ENCODE results near the gene SDS.
"Not testable (repeated sequence)": the region's sequence is repeated elsewhere in the genome, so short reads cannot be mapped to it uniquely, and the experiment has no call there.

The SDS gene

GRCh38 chr12:113354192-113354591 lies 49.5 kb downstream of the SDS start:
- DNase-seq (ENCODE audit: insufficient read length, low spot score); FAIRE-seq: not testable (repeated sequence)

DNA sequence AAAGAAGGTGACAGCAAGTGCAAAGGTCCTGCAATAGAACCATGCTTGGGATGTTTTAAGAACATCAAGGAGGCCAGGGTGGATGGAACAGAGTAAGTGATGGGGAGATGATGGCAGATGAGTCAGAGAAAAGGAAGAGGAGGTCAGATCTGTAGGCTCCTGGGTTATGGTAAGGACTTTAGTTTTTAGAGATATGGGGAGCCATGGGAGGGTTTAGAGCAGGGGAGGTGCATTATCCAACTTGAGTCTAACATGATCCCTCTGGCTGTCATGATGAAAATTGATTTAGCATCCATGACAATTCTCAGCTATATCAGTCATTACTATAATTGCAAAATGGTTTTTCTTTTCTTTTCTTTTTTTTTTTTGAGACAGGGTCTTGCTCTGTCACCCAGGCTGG lies 52.6 kb downstream of the SDS start:
- FAIRE-seq (no peak), DNase-seq (ENCODE audit: insufficient read length, low spot score) (no peak)

- FAIRE-seq (no peak), DNase-seq (ENCODE audit: insufficient read length, low spot score) (no peak)
These were observed 54.7 kb downstream of the SDS start for GRCh38 chr12:113348849-113349536.

DNA sequence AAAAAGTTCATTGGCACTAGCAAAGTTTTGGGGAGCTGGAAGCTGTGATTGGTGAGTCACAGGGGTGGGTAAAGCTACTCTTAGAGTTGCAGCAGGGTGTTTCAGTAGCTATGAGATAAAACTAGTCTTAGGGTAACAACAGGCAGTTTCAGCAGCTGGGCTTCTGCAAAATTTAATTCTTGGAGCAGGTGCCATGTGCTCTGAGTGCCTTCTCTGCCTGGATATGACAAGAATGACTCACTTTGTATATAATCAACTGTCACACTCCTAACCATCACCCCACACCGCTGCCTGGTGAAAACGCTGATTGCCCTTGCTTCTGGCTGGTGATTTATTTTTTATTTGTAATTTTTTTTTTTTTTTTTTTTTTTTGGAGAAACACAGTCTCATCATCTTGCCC lies 55.8 kb downstream of the SDS start:
- FAIRE-seq (no peak), DNase-seq (ENCODE audit: insufficient read length, low spot score) (no peak)

DNA sequence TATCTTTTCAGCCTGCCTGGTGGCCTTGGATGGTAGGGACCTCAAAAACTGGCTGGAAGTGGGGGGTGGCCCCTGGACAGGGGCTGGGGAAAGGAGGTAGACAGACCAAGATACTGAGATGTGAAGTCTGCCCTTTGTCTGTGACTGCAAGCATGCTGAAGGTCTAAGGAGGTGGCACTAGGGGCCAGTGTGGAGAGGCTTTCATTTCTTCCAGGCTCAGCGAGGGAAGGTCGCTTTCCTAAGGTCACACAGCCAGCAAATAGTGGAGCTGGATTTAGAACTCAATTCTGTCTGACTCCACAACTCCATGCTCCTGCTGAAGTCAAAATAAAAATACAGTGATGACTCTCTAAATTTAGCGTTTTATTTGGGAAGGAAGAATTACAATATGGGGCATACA lies 56.6 kb downstream of the SDS start:
- FAIRE-seq, result no peak

DNA sequence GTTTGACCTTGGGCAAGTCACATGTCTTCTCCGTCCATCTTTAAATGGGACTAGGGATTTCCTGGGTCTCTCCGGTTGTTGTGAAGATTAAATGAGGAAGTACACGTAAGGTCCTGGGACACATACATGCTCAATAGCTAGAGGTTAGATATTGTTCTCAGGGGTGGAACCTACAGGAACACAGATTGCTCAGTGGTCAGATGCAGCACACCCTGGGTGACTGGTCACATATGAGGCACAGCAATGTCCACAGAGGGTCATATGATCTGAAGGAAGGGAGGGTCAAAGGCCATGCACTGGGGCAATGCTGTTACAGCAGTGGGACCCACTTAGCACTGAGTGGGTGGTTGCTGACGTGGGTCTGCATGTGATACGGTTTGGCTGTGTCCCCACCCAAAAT lies 57.3 kb downstream of the SDS start:
- DNase-seq (ENCODE audit: insufficient read length, low spot score) (no peak), FAIRE-seq (no peak)

More for the DNA sequence above, 56.6 kb downstream of the SDS start:
- no peak for DNase-seq (ENCODE audit: insufficient read length, low spot score)

- no peak for FAIRE-seq
- DNase-seq (ENCODE audit: insufficient read length, low spot score), result no peak
These were observed 58.4 kb downstream of the SDS start for GRCh38 chr12:113345318-113345717.
